SK-N-MC (cell line): ENCODE results near the gene LRIG2.

Source experiments
- EZH2 ChIP-seq: fragments of 200-600 bp; sonication (generic); IDR thresholded peaks from one replicate; pipeline ENCODE4 v1.6.1; 2017; ENCODE audit warnings: antibody characterized with exemption
- POLR2AphosphoS5 ChIP-seq: IDR thresholded peaks from 2 replicates; pipeline ENCODE4 v1.6.1; 2012; ENCODE audit warnings: mild to moderate bottlenecking, low read depth, low read length, borderline replicate concordance

DNA sequence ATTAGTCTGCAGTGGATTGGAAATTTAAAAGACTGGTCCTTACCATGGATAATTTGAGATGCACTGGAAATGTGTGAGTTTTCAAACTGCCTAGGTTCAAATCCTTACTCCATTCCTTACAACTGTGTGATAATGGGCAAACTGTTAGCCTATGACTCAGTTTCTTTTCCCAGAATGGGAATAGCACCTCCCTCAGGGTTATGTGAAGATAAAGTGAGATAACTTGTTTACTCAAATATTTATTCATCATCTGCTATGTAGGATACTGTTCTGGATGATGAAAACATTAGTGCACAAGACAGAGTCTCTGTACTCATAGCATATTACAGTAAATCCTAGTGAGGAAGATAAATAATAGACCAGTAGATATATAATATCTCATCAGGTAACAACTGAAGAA lies 28.6 kb downstream of the LRIG2 start:
- TF ChIP-seq POLR2AphosphoS5 (no peak), EZH2 (no peak)
